NB4 (cell line): ENCODE data around the gene TPPP3.

Experiments used
- DNase-seq: peaks from one replicate; pipeline ENCODE4 v3.0.0; 2010; ENCODE audit warnings: low read depth
- H3K4me3 ChIP-seq: one replicate; pipeline ENCODE4 v1.5.1; 2011; ENCODE audit warnings: mild to moderate bottlenecking, low read depth, low read length, moderate library complexity
- MAX ChIP-seq: IDR thresholded peaks from 2 replicates; pipeline ENCODE4 v1.6.1; 2011; ENCODE audit warnings: low read depth, low read length
- MYC ChIP-seq: IDR thresholded peaks from 2 replicates; pipeline ENCODE4 v1.6.1; 2011; ENCODE audit warnings: low read depth, low read length
- POLR2A ChIP-seq: IDR thresholded peaks from 2 replicates; pipeline ENCODE4 v1.6.1; 2011; ENCODE audit warnings: mild to moderate bottlenecking; ENCODE audit not compliant: insufficient read length; ENCODE audit errors: extremely low read depth
- TF ChIP-seq, protein P1 (sequence below): IDR thresholded peaks from one replicate; pipeline ENCODE4 v1.5.1; 2012; ENCODE audit warnings: low read depth, low read length

Gene TPPP3

GRCh38 chr16:67423611-67424260 is 30.4 kb upstream of the TPPP3 start:
- no peak for TF ChIP-seq MAX
- TF ChIP-seq MYC = no peak
- TF ChIP-seq, protein P1, sequence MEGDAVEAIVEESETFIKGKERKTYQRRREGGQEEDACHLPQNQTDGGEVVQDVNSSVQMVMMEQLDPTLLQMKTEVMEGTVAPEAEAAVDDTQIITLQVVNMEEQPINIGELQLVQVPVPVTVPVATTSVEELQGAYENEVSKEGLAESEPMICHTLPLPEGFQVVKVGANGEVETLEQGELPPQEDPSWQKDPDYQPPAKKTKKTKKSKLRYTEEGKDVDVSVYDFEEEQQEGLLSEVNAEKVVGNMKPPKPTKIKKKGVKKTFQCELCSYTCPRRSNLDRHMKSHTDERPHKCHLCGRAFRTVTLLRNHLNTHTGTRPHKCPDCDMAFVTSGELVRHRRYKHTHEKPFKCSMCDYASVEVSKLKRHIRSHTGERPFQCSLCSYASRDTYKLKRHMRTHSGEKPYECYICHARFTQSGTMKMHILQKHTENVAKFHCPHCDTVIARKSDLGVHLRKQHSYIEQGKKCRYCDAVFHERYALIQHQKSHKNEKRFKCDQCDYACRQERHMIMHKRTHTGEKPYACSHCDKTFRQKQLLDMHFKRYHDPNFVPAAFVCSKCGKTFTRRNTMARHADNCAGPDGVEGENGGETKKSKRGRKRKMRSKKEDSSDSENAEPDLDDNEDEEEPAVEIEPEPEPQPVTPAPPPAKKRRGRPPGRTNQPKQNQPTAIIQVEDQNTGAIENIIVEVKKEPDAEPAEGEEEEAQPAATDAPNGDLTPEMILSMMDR = no peak
- no peak for TF ChIP-seq POLR2A
- DNase-seq = peak; percentile 37

DNA sequence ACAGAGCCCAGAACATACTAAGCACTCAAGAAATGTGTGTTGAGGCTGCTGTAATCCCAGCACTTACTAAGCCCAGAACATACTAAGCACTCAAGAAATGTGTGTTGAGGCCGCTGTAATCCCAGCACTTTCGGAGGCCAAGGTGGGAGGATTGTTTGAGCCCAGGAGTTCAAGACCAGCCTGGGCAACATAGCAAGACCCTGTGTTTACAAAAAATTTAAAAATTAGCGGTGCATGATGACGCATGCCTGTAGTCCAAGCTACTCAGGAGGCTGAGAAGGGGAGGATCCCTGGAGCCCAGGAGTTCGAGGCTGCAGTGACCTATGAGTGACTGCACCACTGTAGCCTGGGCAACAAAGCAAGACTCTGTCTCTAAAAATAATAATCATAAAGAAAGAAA is 29.7 kb upstream of the TPPP3 start:
- TF ChIP-seq MYC (no peak), POLR2A (no peak), MAX (no peak)
- TF ChIP-seq, protein P1 = no peak
- no peak overlapping the region for H3K4me3 ChIP-seq
- DNase-seq = no peak

More at GRCh38 chr16:67423611-67424260, 30.4 kb upstream of the TPPP3 start:
- no peak overlapping the region for H3K4me3 ChIP-seq

DNA sequence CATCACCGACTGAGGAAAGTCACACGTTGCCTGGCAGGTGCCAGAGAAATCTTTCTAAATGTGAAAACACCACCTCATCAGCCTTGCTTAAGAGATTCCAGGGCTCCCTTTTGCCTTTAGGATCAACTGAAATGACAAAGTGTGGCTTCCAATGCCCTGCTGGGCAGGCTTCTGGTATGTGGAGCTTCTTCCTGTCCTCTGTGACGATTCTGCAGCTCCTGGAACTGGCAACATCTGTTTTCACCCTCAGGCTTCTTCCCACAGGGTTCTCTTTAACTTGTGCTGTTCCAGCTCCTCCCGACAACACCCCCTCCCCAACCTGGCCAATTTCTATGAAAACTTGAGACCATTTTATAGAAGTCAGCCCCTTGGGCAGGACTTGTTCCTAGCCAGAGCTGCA is 27.7 kb upstream of the TPPP3 start:
- TF ChIP-seq POLR2A = no peak
- no peak for TF ChIP-seq MAX
- no peak for TF ChIP-seq MYC
- TF ChIP-seq, protein P1 = no peak
- H3K4me3 ChIP-seq = no peak overlapping the region
- no peak for DNase-seq

- DNase-seq = no peak
- no peak overlapping the region for H3K4me3 ChIP-seq
- TF ChIP-seq MYC (no peak), MAX (no peak), POLR2A (no peak)
- TF ChIP-seq, protein P1 = no peak
Observed at GRCh38 chr16:67419931-67420330, 26.6 kb upstream of the TPPP3 start.

- H3K4me3 ChIP-seq = no peak overlapping the region
- no peak for DNase-seq
- no peak for TF ChIP-seq MYC
- TF ChIP-seq MAX = no peak
- TF ChIP-seq, protein P1 = no peak
- no peak for TF ChIP-seq POLR2A
Observed at GRCh38 chr16:67419502-67419901, 26.2 kb upstream of the TPPP3 start.
